Gastrocnemius medialis (tissue), 4 donors: ENCODE data around the gene STPG3. TPM values are rescaled to one million over a fixed set of nuclear protein-coding genes. Genes with fewer than 3 reads are reported as not detected.
A peak's percentile ranks its signal among the peaks of the same experiment; 100 is the strongest.

ENCODE experiments used
- ATAC-seq, 2 donors: fragments of 150-250 bp; one replicate each; pipeline ENCODE4 v1.9.1; 2016
- DNase-seq, 2 donors: peaks; one replicate each; pipeline ENCODE4 v3.0.0-alpha.2; 2019
- H3K27ac ChIP-seq, 4 donors: fragments of 200-600 bp; sonication (generic); 1 replicate in 1 of 4; 2 replicates in 3 of 4; pipeline ENCODE4 v1.5.1; 2016 to 2018; ENCODE audit warnings: mild to moderate bottlenecking in 2 of 4, moderate library complexity in 1 of 4
- H3K27me3 ChIP-seq, 3 donors: fragments of 200-600 bp; sonication (generic) in 2 of 3; 1 replicate in 1 of 3; 2 replicates in 2 of 3; pipeline versions ENCODE4 v1.5.1 to v1.6.0; 2016 to 2019; ENCODE audit warnings: mild to moderate bottlenecking in 1 of 3, moderate library complexity in 1 of 3
- H3K36me3 ChIP-seq, 2 donors: fragments of 200-600 bp; sonication (generic) in 1 of 2; one replicate each; pipeline ENCODE4 v1.5.1; 2017 to 2018
- H3K4me1 ChIP-seq, 2 donors: fragments of 200-600 bp; sonication (generic) in 1 of 2; one replicate each; pipeline ENCODE4 v1.5.1; 2016 to 2017; ENCODE audit warnings: mild to moderate bottlenecking in 2 of 2
- H3K4me3 ChIP-seq, 4 donors: fragments of 200-600 bp; sonication (generic) in 3 of 4; 1 replicate in 1 of 4; 2 replicates in 3 of 4; pipeline ENCODE4 v1.5.1; 2016 to 2019; ENCODE audit warnings: mild to moderate bottlenecking in 2 of 4
- H3K9me3 ChIP-seq, 3 donors: fragments of 200-600 bp; sonication (generic) in 2 of 3; 1 replicate in 1 of 3; 2 replicates in 2 of 3; pipeline ENCODE4 v1.5.1; 2016 to 2019
- CTCF ChIP-seq, 5 experiments: fragments of 450-650 bp in 3 of 5; fragments of 200-600 bp in 2 of 5; sonication (generic) in 2 of 5; IDR thresholded peaks in 4 of 5; conservative IDR thresholded peaks in 1 of 5; 1 replicate in 4 of 5; 2 replicates in 1 of 5; pipeline ENCODE4 v1.5.1; 2016 to 2019; ENCODE audit warnings: antibody characterized with exemption in 5 of 5, mild to moderate bottlenecking in 3 of 5, moderate library complexity in 3 of 5
- POLR2A ChIP-seq, 2 donors: fragments of 450-650 bp; IDR thresholded peaks; one replicate each; pipeline ENCODE4 v1.6.1; 2017; ENCODE audit warnings: antibody characterized with exemption in 2 of 2, mild to moderate bottlenecking in 2 of 2, moderate library complexity in 2 of 2
- in situ Hi-C, 4 donors: fragments of 200-750 bp; cut with MboI; loops; one replicate each; pipeline versions ENCODE4 v1.15.0 to v1.8.0; 2017; ENCODE audit warnings: low sequenced_read_pairs in 4 of 4
- intact Hi-C: fragments of 100-400 bp; cut with DNase I; formaldehyde crosslinking; loops from one replicate; pipeline ENCODE4 v1.15.1; 2023; ENCODE audit warnings: low total_unique reads
- total RNA-seq, 4 donors: library from RNA; depleted of rRNA; stranded (reverse); fragments of >200 nt; gene quantifications; one replicate each; pipeline versions ENCODE4 v1.1.0 to v1.2.3, GENCODE V29; 2016

Gene STPG3
- total RNA-seq, 4 donors from 2014 or later, result not detected

GRCh38 chr9:137293482-137294090, 42.5 kb downstream of the STPG3 start:
- no peak for DNase-seq
- Histone ChIP-seq H3K27me3 (peaks cover 48 to 53% (median 53%) of the 10 kb centered on the region in 3 donors), H3K4me1 (peaks cover 0 to 5% of the 10 kb centered on the region in 2 donors), H3K27ac (no peak overlapping the region), H3K9me3 (no peaks in the 10 kb centered on the region), H3K4me3 (no peak overlapping the region), H3K36me3 (no peaks in the 10 kb centered on the region)
- TF ChIP-seq POLR2A (IDR thresholded peaks at IDR 0.05) (no peak), CTCF (IDR thresholded peaks at IDR 0.05 in 4 of 5, conservative IDR thresholded peaks at IDR 0.05 in 1 of 5) (no peak)
- ATAC-seq, result no peak
- intact Hi-C loops (loop anchor here (2.0 kb wide), 1 partner anchor 113 kb away; no protein-coding TSS in a partner anchor), in situ Hi-C loops (loop anchor here (10.0 to 25.0 kb wide), 2 partner anchors 111 to 119 kb away; partner anchors contain the start of genes EXD3 (in 3 of the 4) and NOXA1 (in 3 of the 4))

GRCh38 chr9:137294091-137294680, 43.1 kb downstream of the STPG3 start:
- H3K4me1 ChIP-seq, result peaks cover 0 to 5% of the 10 kb centered on the region in 2 donors
- in situ Hi-C loops, result loop anchor here (10.0 to 25.0 kb wide), 2 partner anchors 111 to 118 kb away; partner anchors contain the start of genes EXD3 (in 3 of the 4) and NOXA1 (in 3 of the 4)
- no peaks in the 10 kb centered on the region for H3K9me3 ChIP-seq

GRCh38 chr9:137294681-137295237, 43.7 kb downstream of the STPG3 start:
- Histone ChIP-seq H3K4me1 (peaks cover 0 to 5% of the 10 kb centered on the region in 2 donors), H3K4me3 (peak overlapping the region in 2 of 4 donors; percentile 22 to 41), H3K9me3 (no peaks in the 10 kb centered on the region), H3K27me3 (peaks cover 57 to 64% (median 63%) of the 10 kb centered on the region in 3 donors), H3K36me3 (no peaks in the 10 kb centered on the region), H3K27ac (no peak overlapping the region)
- no peak for DNase-seq
- in situ Hi-C loops, result loop anchor here (10.0 to 25.0 kb wide), 2 partner anchors 110 to 118 kb away; partner anchors contain the start of genes EXD3 (in 3 of the 4) and NOXA1 (in 3 of the 4)
- TF ChIP-seq POLR2A (IDR thresholded peaks at IDR 0.05), result no peak
- TF ChIP-seq CTCF (IDR thresholded peaks at IDR 0.05 in 4 of 5, conservative IDR thresholded peaks at IDR 0.05 in 1 of 5), result no peak
- intact Hi-C loops, result loop anchor here (2.0 kb wide), 1 partner anchor 112 kb away; no protein-coding TSS in a partner anchor
- peak in 1 of 2 donors; percentile 12 for ATAC-seq

More at GRCh38 chr9:137294091-137294680, 43.1 kb downstream of the STPG3 start:
- peak in 1 of 2 donors; percentile 7 for ATAC-seq
- H3K27ac ChIP-seq, result no peak overlapping the region
- intact Hi-C loops, result loop anchor here (2.0 kb wide), 1 partner anchor 113 kb away; no protein-coding TSS in a partner anchor
- H3K4me3 ChIP-seq, result no peak overlapping the region
- peaks cover 54 to 59% (median 58%) of the 10 kb centered on the region in 3 donors for H3K27me3 ChIP-seq
- DNase-seq, result no peak
- no peak for TF ChIP-seq POLR2A (IDR thresholded peaks at IDR 0.05)
- no peak for TF ChIP-seq CTCF (IDR thresholded peaks at IDR 0.05 in 4 of 5, conservative IDR thresholded peaks at IDR 0.05 in 1 of 5)
- no peaks in the 10 kb centered on the region for H3K36me3 ChIP-seq

- H3K27me3 ChIP-seq, result peaks cover 63 to 70% (median 69%) of the 10 kb centered on the region in 3 donors
- ATAC-seq, result peak in 1 of 2 donors; percentile 49
- no peaks in the 10 kb centered on the region for H3K9me3 ChIP-seq
- peak overlapping the region in 2 of 4 donors; percentile 41 to 44 for H3K4me3 ChIP-seq
- intact Hi-C loops (loop anchor here (2.0 kb wide), 1 partner anchor 111 kb away; no protein-coding TSS in a partner anchor), in situ Hi-C loops (loop anchor here (10.0 to 25.0 kb wide), 2 partner anchors 109 to 117 kb away; partner anchors contain the start of genes EXD3 (in 3 of the 4) and NOXA1 (in 3 of the 4))
- TF ChIP-seq CTCF (IDR thresholded peaks at IDR 0.05 in 4 of 5, conservative IDR thresholded peaks at IDR 0.05 in 1 of 5), result peak in 4 of 5 experiments; percentile 69 to 90 (median 81)
- TF ChIP-seq POLR2A (IDR thresholded peaks at IDR 0.05), result no peak
- peak overlapping the region in 1 of 4 donors; percentile 81 for H3K27ac ChIP-seq
- no peak for DNase-seq
- no peaks in the 10 kb centered on the region for H3K36me3 ChIP-seq
- H3K4me1 ChIP-seq, result peaks cover 0 to 5% of the 10 kb centered on the region in 2 donors
Measured at GRCh38 chr9:137295238-137295811, 44.2 kb downstream of the STPG3 start.
